Hypothalamus (tissue), 51 donors: Measurements from ENCODE around the gene LPAR2.
"Not testable (repeated sequence)": the region's sequence is repeated elsewhere in the genome, so short reads cannot be mapped to it uniquely, and the experiment has no call there.

Experiments
- DNase-seq, 51 donors: peaks; one replicate each; lab custom pipeline; 2025; lab: John Stamatoyannopoulos, UW

LPAR2 gene

DNA sequence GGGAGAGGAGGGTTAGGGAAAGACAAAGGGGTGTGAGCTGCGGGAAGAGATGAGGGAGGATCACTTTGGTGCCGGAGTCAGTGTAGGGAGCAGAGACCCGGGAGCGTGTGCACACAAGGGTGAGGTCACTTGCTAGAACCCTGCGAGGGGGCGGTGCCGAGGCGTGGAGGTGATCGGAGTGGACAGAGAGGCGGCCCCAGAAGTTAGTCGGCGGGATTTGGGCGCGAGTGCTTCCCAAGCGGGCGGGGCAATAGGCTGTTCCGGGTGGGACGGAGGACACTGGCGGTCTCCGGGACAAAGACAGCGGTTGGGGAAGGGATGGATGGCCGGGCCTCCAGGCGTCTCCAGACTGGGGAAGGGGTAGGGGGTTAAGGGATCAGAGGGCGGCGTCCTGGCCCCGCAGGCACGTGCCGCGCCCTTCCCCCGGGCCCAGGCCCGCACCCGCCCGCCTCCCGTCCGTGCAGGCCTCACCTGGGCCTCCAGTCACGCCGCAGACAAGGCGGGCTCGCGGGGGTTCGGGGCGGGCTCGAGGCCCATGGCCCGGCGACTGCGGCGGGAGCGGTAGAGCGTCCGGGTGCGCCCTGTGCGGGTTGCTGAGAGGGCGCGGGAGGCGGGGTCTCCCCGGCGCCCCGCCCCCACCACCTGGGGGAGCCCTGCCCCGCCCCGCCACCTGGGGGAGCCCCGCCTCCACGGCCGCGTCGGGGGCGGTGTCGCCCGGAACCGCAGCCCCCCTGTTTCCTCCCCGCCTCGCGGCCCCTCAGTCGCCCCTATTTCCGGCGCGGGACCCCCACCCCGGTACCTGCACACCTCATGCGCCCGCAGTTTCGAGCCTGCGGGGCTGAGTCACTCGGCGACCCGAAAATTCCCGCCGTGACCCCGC, at the start of gene LPAR2:
LPAR2 (minus strand) TSS at position 600 of the 880 bp plus-strand sequence. CDS start 945 bp downstream, outside the sequence.
- peak in 1 of 51 donors; percentile 23 for DNase-seq

DNA sequence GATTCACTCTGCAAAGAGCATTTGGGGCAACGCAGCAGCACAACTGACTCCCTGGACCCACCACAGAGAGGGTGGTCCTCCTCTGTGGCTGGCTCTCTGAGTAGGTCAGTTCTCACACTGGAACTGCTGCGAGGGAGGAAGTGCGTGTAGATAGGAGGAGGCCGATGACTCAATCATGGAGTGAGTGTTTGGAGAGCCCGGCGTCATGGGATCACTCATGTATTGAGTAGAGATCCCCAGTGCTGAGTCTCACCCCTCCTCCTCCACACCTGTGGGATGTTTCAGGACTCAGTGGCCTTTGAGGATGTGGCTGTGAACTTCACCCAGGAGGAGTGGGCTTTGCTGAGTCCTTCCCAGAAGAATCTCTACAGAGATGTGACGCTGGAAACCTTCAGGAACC, 49.6 kb upstream of the LPAR2 start:
- no peak for DNase-seq

DNA sequence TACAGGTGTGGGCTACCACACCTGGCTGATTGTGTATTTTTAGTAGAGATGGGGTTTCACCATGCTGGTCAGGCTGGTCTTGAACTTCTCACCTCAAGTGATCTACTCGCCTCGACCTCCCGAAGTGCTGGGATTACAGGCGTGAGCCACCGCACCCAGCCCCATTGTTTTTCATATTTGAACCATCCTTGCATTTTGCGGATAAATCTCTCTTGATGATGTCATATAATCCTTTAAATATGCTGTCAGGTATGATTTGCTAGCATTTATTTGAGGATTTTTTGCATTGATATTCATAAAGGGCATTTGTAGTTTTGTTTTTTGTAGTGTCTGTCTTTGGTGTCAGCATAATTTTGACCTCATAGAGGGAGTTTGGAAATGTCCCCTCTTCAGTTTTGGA, 46.3 kb upstream of the LPAR2 start:
- DNase-seq = no peak

GRCh38 chr19:19672816-19673215, 44.8 kb upstream of the LPAR2 start:
- DNase-seq = no peak

- no peak for DNase-seq
Observed at GRCh38 chr19:19670070-19670551, 42.1 kb upstream of the LPAR2 start.

GRCh38 chr19:19668230-19669012, 40.4 kb upstream of the LPAR2 start, which contains the start of gene ZNF101:
Gene ZNF101, plus strand, starts transcription at chr19:19668839. Its CDS starts 125 bp downstream, at chr19:19668964.
- peak; percentile 37 to 96 (median 88) for DNase-seq

DNA sequence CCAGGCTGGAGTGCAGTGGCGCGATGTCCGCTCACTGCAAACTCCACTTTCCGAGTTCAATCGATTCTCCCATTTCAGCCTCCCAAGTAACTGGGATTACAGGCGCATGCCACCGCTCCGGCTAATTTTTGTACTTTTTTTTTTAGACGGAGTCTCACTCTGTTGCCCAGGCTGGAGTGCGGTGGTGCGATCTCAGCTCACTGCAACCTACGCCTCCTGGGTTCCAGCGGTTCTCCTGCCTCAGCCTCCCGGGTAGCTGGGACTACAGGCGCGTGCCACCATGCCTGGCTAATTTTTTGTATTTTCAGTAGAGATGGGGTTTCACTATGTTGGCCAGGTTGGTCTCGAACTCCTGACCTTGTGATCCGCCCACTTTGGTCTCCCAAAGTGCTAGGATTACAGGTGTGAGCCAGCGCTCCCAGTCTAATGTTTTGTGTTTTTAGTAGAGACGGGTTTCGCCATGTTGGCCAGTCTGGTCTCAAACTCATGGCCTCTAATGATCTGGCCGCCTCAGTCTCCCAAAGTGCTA, 37.5 kb upstream of the LPAR2 start:
- not testable (repeated sequence) for DNase-seq

- DNase-seq = peak; percentile 59 to 100 (median 97)
Observed at GRCh38 chr19:19663256-19664120, 35.5 kb upstream of the LPAR2 start, which contains the start of gene ATP13A1. Gene ATP13A1, minus strand, starts transcription at chr19:19663676. Its CDS starts 10 bp downstream, at chr19:19663666.

DNA sequence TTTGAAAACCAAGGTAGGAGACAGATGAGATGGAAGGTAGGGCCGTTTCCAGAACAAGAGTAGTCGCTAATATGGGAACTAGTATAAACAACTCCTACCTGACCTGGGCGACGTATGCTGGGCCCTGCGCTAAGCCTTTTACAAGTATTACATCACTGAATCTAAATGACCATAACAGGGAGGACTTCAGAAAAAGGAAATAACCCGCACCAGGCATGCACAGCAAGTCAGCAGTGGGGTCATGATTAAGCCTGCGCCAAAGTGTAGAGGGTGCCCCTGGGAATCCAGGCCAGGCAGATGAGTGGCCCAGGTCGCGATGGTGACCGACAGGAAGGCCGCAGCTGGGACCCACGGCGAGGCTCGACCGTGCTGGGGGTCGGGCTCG, 34.8 kb upstream of the LPAR2 start:
- no peak for DNase-seq

- no peak for DNase-seq
Observed at GRCh38 chr19:19662344-19662743, 34.3 kb upstream of the LPAR2 start.

- peak in 1 of 51 donors; percentile 12 for DNase-seq
Observed at GRCh38 chr19:19661675-19662251, 33.7 kb upstream of the LPAR2 start.

GRCh38 chr19:19661141-19661674, 33.2 kb upstream of the LPAR2 start:
- no peak for DNase-seq

- no peak for DNase-seq
Observed at GRCh38 chr19:19659646-19660245, 31.7 kb upstream of the LPAR2 start.

- DNase-seq = peak in 1 of 51 donors; percentile 58
Observed at GRCh38 chr19:19657397-19657783, 29.4 kb upstream of the LPAR2 start.

DNA sequence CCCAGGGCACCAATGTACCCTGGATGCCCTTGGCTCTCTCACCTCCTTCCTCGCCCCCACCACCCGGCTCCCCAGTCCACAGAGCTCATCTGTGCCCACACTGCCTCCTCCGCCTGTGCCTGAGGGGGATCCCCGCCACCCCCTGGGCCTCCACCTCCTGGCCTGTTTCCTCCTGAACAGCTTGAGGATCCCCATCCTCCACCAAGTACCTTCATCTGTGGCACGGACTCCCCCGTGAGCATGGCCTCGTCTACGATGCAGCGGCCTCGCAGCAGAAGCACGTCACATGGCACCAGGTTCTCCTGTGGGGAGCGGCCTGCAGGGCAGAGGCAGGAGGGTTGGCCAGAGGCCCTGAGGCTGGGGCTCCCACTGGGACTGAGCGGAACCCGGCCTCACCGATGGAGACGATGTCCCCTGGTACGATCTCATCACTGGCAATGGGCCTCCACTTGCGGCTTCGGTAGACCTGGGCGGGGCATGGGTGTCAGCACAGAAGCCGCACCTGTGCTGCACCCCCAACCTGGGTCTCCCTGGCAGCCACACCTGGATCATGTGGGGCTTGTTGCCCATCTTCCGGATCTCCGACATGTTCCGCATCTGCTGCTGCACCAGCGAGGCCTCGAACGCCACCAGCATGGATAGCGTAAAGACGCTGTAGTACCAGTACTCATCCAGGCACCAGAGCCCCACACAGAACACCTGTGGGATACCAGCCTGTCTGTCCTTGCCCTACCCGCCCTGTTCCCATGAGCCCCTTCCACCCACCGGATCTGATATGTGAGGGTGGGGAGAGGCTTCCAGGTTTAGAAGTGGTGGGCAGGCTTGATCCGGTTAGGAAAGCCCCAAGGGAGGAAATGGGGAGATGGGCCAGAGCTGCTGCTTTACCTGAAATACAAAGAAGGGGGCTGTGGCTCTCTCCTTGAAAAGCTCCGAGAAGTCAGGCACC, 28.7 kb upstream of the LPAR2 start:
- no peak for DNase-seq

DNA sequence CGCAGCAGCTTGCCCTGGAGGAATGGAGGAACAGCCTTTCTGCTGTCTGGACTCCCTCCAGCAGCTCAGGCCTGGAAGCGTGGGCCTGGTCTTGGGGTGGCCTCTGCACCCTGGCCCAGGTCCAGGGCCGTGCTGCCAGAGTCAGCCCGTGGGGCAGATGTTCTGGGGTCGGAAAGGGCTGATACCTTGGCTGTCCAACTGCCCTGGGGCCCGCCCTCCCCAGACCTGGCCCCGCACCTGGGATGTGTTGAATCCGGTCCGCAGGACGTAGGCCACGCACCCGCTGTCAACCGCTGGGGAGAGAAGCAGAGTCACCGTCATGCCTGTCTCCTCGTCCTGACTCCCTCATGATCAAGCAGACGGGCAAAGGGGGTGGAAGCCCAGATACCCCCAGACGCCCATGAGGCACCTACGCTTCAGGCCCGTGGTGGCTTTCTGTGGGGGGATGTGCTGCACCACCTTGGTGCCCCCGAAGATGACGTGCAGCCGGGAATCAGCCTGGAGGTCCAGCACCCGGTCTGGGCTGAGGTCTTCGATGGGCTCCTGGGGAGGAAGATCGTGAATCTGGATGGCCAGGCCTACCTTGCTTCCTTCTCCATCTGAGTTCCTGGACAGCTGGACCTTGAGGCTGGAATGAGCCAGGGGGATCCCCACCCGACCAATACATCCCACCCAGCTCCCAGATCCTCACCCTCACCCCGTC, 27.8 kb upstream of the LPAR2 start:
- DNase-seq = no peak

DNA sequence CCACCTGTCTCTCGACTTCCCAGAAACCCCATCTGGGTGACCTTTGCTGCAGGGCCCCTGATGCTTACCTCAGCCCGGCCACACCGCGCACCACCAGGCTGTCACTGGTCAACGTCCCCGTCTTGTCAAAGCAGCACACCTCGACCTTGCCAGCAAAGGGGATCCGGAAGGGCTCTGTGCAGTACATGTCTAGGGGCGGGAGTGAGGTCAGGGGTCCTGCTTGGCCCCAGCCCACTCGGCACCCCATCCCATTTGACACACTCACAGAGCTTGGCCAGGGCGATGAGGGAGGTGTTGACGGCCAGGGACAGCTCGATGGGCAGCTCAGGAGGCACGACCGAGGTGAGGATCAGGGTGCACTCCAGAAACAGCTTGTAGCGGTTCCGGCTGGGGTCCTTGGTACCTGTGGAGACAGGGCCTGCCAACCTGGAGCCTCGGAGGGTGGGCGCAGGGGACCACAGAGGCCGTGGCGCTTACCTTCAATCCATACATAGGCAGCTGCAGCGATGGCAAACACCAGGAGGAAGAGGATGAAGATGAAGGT, 27.1 kb upstream of the LPAR2 start:
- no peak for DNase-seq
